HepG2 (cell line): Measurements from ENCODE around the gene COMMD2. TPM values are rescaled to one million over a fixed set of nuclear protein-coding genes. Genes with fewer than 3 reads are reported as not detected.

Source experiments
- FIP1L1 ChIP-seq: fragments of 200-400 bp; formaldehyde crosslinking; IDR thresholded peaks from 2 replicates; pipeline ENCODE4 v1.6.1; 2018; ENCODE audit warnings: low read depth, mild to moderate bottlenecking, low read length, moderate library complexity, borderline replicate concordance; ENCODE audit not compliant: insufficient read depth
- HNF1A ChIP-seq, 2 experiments: sonication (generic) in 1 of 2; formaldehyde crosslinking in 1 of 2; IDR thresholded peaks; 2 replicates each; pipeline versions ENCODE4 v1.4.0 to v1.6.1; 2016 to 2020; ENCODE audit warnings: borderline replicate concordance in 1 of 2, low read depth in 1 of 2, mild to moderate bottlenecking in 1 of 2, missing genetic modification reagents in 1 of 2
- HNF4A ChIP-seq: sonication (generic); formaldehyde crosslinking; IDR thresholded peaks from 2 replicates; pipeline ENCODE4 v1.4.0; 2020; ENCODE audit warnings: missing genetic modification reagents
- HNRNPUL1 ChIP-seq: fragments of 200-400 bp; formaldehyde crosslinking; IDR thresholded peaks from 2 replicates; pipeline ENCODE4 v1.6.1; 2017; ENCODE audit warnings: low read depth, mild to moderate bottlenecking, low read length, moderate library complexity
- KLF13 ChIP-seq: sonication (generic); formaldehyde crosslinking; IDR thresholded peaks from 2 replicates; pipeline ENCODE4 v1.4.0; 2020; ENCODE audit warnings: mild to moderate bottlenecking, missing genetic modification reagents
- PCBP2 ChIP-seq: fragments of 200-400 bp; formaldehyde crosslinking; optimal IDR thresholded peaks from 2 replicates; pipeline ENCODE3; 2018; ENCODE audit warnings: low read length, low read depth; ENCODE audit not compliant: poor library complexity, severe bottlenecking
- PHF20 ChIP-seq: sonication (generic); formaldehyde crosslinking; IDR thresholded peaks from 2 replicates; pipeline ENCODE4 v1.5.0; 2020; ENCODE audit warnings: mild to moderate bottlenecking, missing genetic modification reagents
- SIX4 ChIP-seq: sonication (generic); formaldehyde crosslinking; IDR thresholded peaks from 2 replicates; pipeline ENCODE4 v1.4.0; 2020; ENCODE audit warnings: missing genetic modification reagents
- SRSF9 ChIP-seq: fragments of 200-400 bp; formaldehyde crosslinking; IDR thresholded peaks from 2 replicates; pipeline ENCODE4 v1.6.1; 2018; ENCODE audit warnings: borderline replicate concordance, mild to moderate bottlenecking, low read depth, low read length; ENCODE audit not compliant: insufficient read depth, poor library complexity, severe bottlenecking
- ZNF513 ChIP-seq: sonication (generic); formaldehyde crosslinking; conservative IDR thresholded peaks from 2 replicates; pipeline ENCODE4 v1.5.0; 2020; ENCODE audit warnings: missing genetic modification reagents
- ZNF746 ChIP-seq: sonication (generic); formaldehyde crosslinking; IDR thresholded peaks from 2 replicates; pipeline ENCODE4 v1.8.0; 2022; ENCODE audit warnings: mild to moderate bottlenecking, missing genetic modification reagents
- polyA plus RNA-seq, 8 experiments: library from polyadenylated mRNA; depleted of rRNA in 3 of 8; stranded (reverse) in 7 of 8; unstranded in 1 of 8; fragments of >200 nt; fragmentation: Illumina TruSeq in 4 of 8; extraction: Trizol in 4 of 8; gene quantifications; 2 replicates each; pipeline versions ENCODE4 v1.2.1 to v1.2.3, GENCODE V29; 2011 to 2016; ENCODE audit warnings: low read depth in 4 of 8, missing spikeins in 1 of 8, mixed read lengths in 1 of 8; ENCODE audit not compliant: insufficient read depth in 1 of 8
- total RNA-seq, 5 experiments: library from RNA; depleted of rRNA; stranded (reverse); fragments of >200 nt; fragmentation: Illumina TruSeq; extraction: Trizol; gene quantifications; 2 replicates each; pipeline ENCODE4 v1.2.3, GENCODE V29; 2016; ENCODE audit warnings: low read depth in 1 of 5
- TF ChIP-seq, protein P1 (sequence below): sonication (generic); formaldehyde crosslinking; IDR thresholded peaks from 2 replicates; pipeline ENCODE4 v1.4.0; 2020; ENCODE audit warnings: missing genetic modification reagents, mild to moderate bottlenecking, borderline replicate concordance

The COMMD2 gene
- total and polyA plus RNA-seq, 2 of the 13 experiments (the other 11 are each of a cell fraction or from before 2014, with no cell fraction given), result 33.0 to 57.6 TPM

DNA sequence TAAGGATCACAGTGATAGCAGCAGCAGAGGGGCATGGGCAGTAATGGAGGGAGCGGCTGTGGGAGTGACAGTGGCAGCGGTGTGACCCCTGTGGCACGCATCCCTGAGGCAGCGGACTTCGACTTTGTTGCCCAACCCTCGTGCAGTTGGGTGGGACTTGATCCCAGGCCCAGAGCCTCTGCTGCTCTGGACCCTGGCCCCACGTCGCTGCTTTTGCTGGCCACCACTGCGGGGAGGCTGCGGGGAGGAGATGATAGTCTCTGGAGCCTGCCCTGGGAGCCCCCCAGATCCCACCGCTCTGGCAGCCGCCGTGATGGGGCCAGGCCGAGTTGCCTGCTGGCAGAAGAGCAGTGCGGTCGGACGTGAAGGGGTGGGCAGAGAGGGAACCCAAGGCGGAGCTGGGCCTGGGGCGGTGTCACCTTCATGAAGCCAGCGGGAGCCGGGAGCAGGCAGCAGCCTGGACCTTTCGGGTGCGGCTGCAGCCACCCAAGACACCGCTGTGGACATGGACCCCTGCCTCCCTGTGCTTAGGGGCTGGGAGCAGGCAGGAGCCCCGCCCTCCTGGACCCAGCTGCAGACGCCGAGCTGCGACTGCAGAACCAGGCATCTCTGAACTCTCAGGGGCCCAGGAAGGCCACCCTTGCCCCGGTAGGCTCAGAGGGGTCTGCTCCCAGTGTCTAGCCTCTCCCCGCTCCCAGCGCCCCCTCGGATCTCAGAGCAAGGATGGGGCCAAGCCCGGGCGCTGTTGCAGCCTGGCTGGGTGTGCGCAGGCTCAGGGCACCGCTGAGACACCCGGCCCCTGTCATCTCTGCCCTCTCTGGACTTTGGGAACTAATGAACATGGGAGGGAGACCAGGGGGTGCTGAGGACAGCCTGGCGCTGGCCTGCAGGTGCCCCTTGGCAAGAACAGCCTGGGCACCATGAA, 38.3 kb downstream of the COMMD2 start (continued):
- TF ChIP-seq, protein P1, sequence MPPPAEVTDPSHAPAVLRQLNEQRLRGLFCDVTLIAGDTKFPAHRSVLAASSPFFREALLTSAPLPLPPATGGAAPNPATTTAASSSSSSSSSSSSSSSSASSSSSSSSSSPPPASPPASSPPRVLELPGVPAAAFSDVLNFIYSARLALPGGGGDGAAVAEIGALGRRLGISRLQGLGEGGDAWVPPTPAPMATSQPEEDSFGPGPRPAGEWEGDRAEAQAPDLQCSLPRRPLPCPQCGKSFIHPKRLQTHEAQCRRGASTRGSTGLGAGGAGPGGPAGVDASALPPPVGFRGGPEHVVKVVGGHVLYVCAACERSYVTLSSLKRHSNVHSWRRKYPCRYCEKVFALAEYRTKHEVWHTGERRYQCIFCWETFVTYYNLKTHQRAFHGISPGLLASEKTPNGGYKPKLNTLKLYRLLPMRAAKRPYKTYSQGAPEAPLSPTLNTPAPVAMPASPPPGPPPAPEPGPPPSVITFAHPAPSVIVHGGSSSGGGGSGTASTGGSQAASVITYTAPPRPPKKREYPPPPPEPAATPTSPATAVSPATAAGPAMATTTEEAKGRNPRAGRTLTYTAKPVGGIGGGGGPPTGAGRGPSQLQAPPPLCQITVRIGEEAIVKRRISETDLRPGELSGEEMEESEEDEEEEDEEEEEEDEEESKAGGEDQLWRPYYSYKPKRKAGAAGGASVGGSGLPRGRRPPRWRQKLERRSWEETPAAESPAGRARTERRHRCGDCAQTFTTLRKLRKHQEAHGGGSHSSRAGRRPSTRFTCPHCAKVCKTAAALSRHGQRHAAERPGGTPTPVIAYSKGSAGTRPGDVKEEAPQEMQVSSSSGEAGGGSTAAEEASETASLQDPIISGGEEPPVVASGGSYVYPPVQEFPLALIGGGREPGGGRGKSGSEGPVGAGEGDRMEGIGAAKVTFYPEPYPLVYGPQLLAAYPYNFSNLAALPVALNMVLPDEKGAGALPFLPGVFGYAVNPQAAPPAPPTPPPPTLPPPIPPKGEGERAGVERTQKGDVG (CRISPR knock-in tag), result peak; percentile 76; the same call in 1 of the 2 replicates
- no peak for TF ChIP-seq PHF20 (CRISPR knock-in tag)
- no peak for TF ChIP-seq FIP1L1
- no peak for TF ChIP-seq HNRNPUL1
- TF ChIP-seq HNF4A (CRISPR knock-in tag), result peak; percentile 88
- TF ChIP-seq SRSF9, result no peak
- no peak for TF ChIP-seq HNF1A (IDR thresholded peaks at IDR 0.05; ENCODE audit: low read depth)
- TF ChIP-seq HNF1A (CRISPR knock-in tag; IDR thresholded peaks at IDR 0.05; ENCODE audit: borderline replicate concordance), result 0 out of 2 replicates have a peak, but pooled peaks have one; percentile 16
- TF ChIP-seq ZNF513 (CRISPR knock-in tag), result no peak
- TF ChIP-seq ZNF746 (CRISPR knock-in tag), result no peak
- TF ChIP-seq KLF13 (CRISPR knock-in tag), result no peak
- no peak for TF ChIP-seq PCBP2
- TF ChIP-seq SIX4 (CRISPR knock-in tag), result no peak
